ENCODE measurements around the gene POU2F1. TPM values are rescaled to one million over a fixed set of nuclear protein-coding genes. Genes with fewer than 3 reads are reported as not detected.

The POU2F1 gene
- total and polyA plus RNA-seq, 11 donors = 2.4 to 13.4 (median 8.8) TPM

- DNase-seq (no peak), ATAC-seq (no peak)
- Histone ChIP-seq H3K4me3 (no peak overlapping the region), H3K4me1 (peaks cover 0 to 41% (median 19%) of the 10 kb centered on the region in 12 donors), H3K36me3 (no peaks in the 10 kb centered on the region), H3K9me3 (no peaks in the 10 kb centered on the region), H3K27me3 (no peaks in the 10 kb centered on the region), H3K27ac (no peak overlapping the region)
- intact Hi-C loops (cut with DNase I) = loop anchor here in 3 of 10 donors (5.0 to 10.0 kb wide), 5 partner anchors 49 to 261 kb away; partner anchors contain the start of gene POU2F1 (in 1 of the 3)
- TF ChIP-seq POLR2A (IDR thresholded peaks at IDR 0.05) (no peak), CTCF (IDR thresholded peaks at IDR 0.05) (no peak)
- WGBS, 4 donors = 91 to 96% (median 92%) methylated on average over 1 of the region's 1 CpG
Observed at GRCh38 chr1:167274061-167274460, 53.4 kb downstream of the POU2F1 start.

DNA sequence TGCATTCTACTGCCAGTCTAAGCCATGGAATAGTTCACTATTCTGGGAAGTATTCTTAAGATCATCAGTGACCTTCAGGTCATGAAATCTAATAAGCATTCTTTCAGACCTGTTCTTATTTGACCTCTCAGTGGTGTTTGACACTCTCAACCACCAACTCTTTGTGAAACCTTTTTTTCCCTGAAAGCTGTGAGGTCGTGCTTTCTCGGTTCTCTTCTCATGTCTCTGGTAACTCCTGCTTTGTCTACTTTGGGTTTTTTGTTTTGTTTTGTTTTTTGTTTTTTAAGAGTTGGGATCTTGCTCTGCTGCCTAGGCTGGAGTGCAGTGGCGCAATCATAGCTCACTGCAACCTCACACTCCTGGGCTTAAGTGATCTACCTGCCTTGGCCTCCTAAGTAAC lies 56.3 kb downstream of the POU2F1 start:
- Histone ChIP-seq H3K27ac (no peak overlapping the region), H3K4me3 (no peak overlapping the region), H3K27me3 (no peaks in the 10 kb centered on the region), H3K9me3 (no peaks in the 10 kb centered on the region), H3K4me1 (peaks cover 0 to 29% (median 13%) of the 10 kb centered on the region in 12 donors), H3K36me3 (no peaks in the 10 kb centered on the region)
- ATAC-seq (no peak), DNase-seq (no peak)
- intact Hi-C loops (cut with DNase I) = loop anchor here in 3 of 10 donors (10.0 kb wide), 4 partner anchors 52 to 258 kb away; partner anchors contain the start of gene POU2F1 (in 1 of the 3)
- TF ChIP-seq POLR2A (IDR thresholded peaks at IDR 0.05) = no peak
- TF ChIP-seq CTCF (IDR thresholded peaks at IDR 0.05) = no peak
- 93 to 96% (median 95%) methylated on average over 3 of the region's 3 CpGs for WGBS, 4 donors

DNA sequence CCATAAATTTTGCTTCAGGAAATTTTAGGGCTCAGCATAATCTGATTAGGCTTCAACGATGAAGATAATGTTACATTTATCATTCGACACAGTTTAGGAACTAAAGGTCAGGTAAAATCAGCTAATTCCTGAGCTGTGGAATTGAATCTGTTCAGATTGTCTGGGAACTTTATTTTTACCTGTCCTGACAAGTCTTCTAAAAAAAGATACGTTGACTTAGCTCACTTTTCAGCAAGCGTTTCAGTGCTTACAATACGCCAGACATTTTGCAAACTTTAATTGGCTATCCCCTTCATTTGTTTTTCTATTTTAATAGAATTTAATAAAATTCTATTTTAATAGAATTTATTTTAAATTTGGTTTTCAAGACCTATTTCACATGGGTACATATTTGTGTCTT lies 57.8 kb downstream of the POU2F1 start:
- intact Hi-C loops (cut with DNase I) = loop anchor here in 3 of 10 donors (10.0 kb wide), 4 partner anchors 54 to 256 kb away; partner anchors contain the start of gene POU2F1 (in 1 of the 3)
- Histone ChIP-seq H3K4me3 (no peak overlapping the region), H3K27me3 (no peaks in the 10 kb centered on the region), H3K9me3 (no peaks in the 10 kb centered on the region), H3K4me1 (peaks cover 0 to 22% (median 8%) of the 10 kb centered on the region in 12 donors), H3K27ac (no peak overlapping the region), H3K36me3 (no peaks in the 10 kb centered on the region)
- no peak for TF ChIP-seq POLR2A (IDR thresholded peaks at IDR 0.05)
- no peak for TF ChIP-seq CTCF (IDR thresholded peaks at IDR 0.05)
- WGBS, 4 donors = 71 to 79% (median 75%) methylated on average over 5 of the region's 5 CpGs
- ATAC-seq (no peak), DNase-seq (no peak)

- no peak for ATAC-seq
- Histone ChIP-seq H3K27me3 (no peaks in the 10 kb centered on the region), H3K4me1 (peaks cover 0 to 13% (median 4%) of the 10 kb centered on the region in 12 donors), H3K36me3 (no peaks in the 10 kb centered on the region), H3K27ac (no peak overlapping the region), H3K9me3 (no peaks in the 10 kb centered on the region), H3K4me3 (no peak overlapping the region)
- intact Hi-C loops (cut with DNase I) = no loop called here
- DNase-seq = no peak
- TF ChIP-seq CTCF (IDR thresholded peaks at IDR 0.05) (no peak), POLR2A (IDR thresholded peaks at IDR 0.05) (no peak)
- 92 to 96% (median 96%) methylated on average over 3 of the region's 3 CpGs for WGBS, 4 donors
Observed at GRCh38 chr1:167280912-167281311, 60.2 kb downstream of the POU2F1 start.
